Bronchial epithelial cell (primary cell): ENCODE data around the gene FADS2. TPM values are rescaled to one million over a fixed set of nuclear protein-coding genes. Genes with fewer than 3 reads are reported as not detected.

Experiments used
- DNase-seq: peaks from one replicate; pipeline ENCODE4 v3.0.0-alpha.2; 2010; ENCODE audit warnings: low read depth
- FAIRE-seq: peaks from 2 replicates; lab custom pipeline; 2011; peaks lifted over from hg19 to GRCh38; lab: Jason Lieb, UNC
- H3K27me3 ChIP-seq: 2 replicates; pipeline ENCODE4 v1.5.1; 2011; ENCODE audit warnings: low read length; ENCODE audit not compliant: control insufficient read depth, insufficient read depth
- H3K36me3 ChIP-seq: 2 replicates; pipeline ENCODE4 v1.5.1; 2011; ENCODE audit warnings: low read length; ENCODE audit not compliant: control insufficient read depth, insufficient read depth
- H3K4me3 ChIP-seq: 2 replicates; pipeline ENCODE4 v1.5.1; 2011; ENCODE audit warnings: mild to moderate bottlenecking, low read depth, low read length, control low read depth
- CTCF ChIP-seq: IDR thresholded peaks from 2 replicates; pipeline ENCODE4 v1.5.1; 2011; ENCODE audit warnings: mild to moderate bottlenecking, moderate library complexity, low read length, control low read depth, inconsistent platforms; ENCODE audit not compliant: insufficient read depth, severe bottlenecking
- total RNA-seq: library from RNA; depleted of rRNA; stranded (reverse); fragments of >200 nt; gene quantifications from 2 replicates; pipeline ENCODE4 v1.2.1, GENCODE V29; 2014

FADS2 gene
- total RNA-seq, 1 donor from 2014 or later, result 34.2 TPM

DNA sequence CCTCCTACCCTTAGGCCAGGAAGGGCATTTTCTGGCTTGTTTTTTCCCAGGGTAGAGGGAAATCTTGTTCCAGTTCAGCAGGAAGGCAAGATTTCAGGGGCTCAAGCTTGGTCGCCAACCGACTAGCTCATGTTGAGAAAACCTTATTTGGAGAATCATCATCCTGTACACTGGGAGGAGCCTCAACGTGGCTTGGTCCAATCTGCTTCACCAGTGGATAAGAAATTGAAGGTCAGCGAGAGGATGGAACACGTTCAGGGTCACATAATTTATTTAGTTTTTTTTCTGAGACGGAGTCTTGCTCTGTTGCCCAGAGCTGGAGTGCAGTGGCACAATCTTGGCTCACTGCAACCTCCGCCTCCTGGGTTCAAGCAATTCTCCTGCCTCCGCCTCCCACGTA, 20.5 kb downstream of the FADS2 start:
- Histone ChIP-seq H3K4me3 (no peak overlapping the region), H3K27me3 (no peaks in the 10 kb centered on the region), H3K36me3 (peaks cover 21% of the 10 kb centered on the region)
- TF ChIP-seq CTCF, result no peak
- FAIRE-seq (no peak), DNase-seq (no peak)

DNA sequence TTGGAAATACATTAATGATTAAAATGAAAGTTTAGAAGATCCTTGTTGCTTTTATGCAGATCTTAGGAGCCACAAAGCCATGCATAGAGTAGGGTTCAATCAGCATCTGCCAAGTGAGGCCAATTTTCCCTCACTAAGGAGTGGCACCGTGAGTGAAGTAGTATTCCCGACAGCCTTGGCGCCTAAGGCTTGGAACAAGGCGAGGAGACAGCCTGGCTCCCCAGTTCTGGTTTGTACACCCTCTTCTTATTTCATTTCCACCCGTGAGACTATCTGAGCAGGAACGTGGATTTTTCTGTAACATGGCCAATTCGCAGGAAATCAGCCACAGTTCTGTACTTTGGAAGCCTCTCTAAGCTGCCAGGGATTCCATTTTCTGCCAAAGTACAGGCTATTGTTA, 22.6 kb downstream of the FADS2 start:
- Histone ChIP-seq H3K27me3 (no peaks in the 10 kb centered on the region), H3K36me3 (peaks cover 24% of the 10 kb centered on the region), H3K4me3 (no peak overlapping the region)
- TF ChIP-seq CTCF, result no peak
- FAIRE-seq, result no peak
- DNase-seq, result no peak

GRCh38 chr11:61851113-61851899, 23.2 kb downstream of the FADS2 start:
- FAIRE-seq (no peak), DNase-seq (no peak)
- no peak for TF ChIP-seq CTCF

GRCh38 chr11:61851900-61852295, 23.8 kb downstream of the FADS2 start:
- TF ChIP-seq CTCF, result no peak
- no peak for FAIRE-seq
- no peak for DNase-seq
- H3K36me3 ChIP-seq, result peaks cover 23% of the 10 kb centered on the region
- no peaks in the 10 kb centered on the region for H3K27me3 ChIP-seq
- no peak overlapping the region for H3K4me3 ChIP-seq

More at GRCh38 chr11:61851113-61851899, 23.2 kb downstream of the FADS2 start:
- no peaks in the 10 kb centered on the region for H3K27me3 ChIP-seq
- H3K36me3 ChIP-seq, result peaks cover 24% of the 10 kb centered on the region
- no peak overlapping the region for H3K4me3 ChIP-seq

DNA sequence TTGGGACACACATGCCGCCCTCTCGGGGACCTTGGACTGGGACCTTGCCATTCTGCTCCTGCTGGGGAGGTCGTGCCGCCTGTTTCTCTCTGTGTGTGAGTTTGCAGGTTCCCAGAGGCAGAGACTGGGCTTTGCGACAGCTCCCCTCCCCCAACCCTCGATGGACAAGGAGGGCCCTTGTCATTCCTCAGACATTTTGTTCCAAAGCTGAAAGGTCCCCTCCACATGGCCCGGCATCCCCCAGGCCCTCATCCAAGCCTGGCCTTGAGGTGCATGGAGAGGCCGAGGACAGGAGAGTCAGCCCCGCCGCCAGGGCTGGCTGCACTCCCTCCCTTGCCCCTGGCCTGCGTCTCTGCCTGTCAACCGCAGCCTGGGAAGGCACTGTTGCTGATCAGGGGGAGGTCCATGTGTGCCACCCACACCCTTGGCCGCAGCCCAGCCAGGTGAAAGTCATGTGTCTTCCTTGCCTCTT, 25.6 kb downstream of the FADS2 start:
- DNase-seq, result no peak
- TF ChIP-seq CTCF, result no peak
- Histone ChIP-seq H3K36me3 (peaks cover 21% of the 10 kb centered on the region), H3K27me3 (no peaks in the 10 kb centered on the region), H3K4me3 (no peak overlapping the region)
- no peak for FAIRE-seq
